GM21526 (cell line): ENCODE results near the gene FOXP3.

Experiments
- ATAC-seq: cut with Tn5 transposase; IDR thresholded peaks from one replicate; pipeline ENCODE4 v1.9.1; 2021; ENCODE audit warnings: moderate library complexity; ENCODE audit not compliant: unreplicated experiment, low FRiP score

Gene FOXP3

DNA sequence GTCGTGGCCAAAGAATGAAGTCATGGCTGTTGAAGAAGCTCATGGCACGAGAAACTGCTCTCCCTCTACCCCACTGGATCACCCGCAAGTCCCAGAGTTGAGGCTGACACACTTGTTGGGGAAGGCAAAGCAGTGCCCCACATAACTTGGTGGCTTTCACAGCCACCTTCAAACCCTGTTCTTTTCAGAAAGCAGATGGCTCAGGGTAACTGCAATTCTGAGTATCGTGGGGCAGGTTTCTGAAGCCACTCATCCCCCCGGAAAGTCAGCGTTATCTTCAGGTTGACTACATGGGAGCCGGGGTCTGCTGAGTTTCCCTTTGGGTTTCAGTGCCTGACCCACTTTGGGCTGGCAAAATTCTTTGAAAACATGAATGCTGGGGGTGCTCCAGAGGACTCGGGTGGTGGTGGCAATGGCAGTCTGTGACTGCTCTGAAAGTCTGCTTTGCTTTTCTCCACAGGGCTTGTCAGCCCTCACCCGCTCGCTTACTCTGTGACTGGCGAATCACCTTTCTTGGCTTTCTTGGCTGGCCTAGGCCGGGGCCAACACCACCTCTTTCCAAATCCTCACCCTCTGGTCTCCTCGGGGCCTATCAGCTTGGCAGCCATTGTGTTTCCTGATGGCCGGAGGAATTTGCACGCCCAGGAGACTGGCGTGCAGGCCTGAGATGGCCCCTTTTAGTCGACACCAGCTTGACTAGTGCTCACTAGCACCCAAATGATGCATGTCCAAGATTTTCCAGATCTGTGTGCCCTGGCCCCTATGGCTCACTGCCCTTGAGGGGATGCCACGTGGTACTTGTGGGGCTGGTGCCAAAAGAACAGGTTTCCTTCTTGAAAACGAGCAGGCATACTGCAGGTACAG, 12.4 kb upstream of the FOXP3 start:
- ATAC-seq, result no peak

DNA sequence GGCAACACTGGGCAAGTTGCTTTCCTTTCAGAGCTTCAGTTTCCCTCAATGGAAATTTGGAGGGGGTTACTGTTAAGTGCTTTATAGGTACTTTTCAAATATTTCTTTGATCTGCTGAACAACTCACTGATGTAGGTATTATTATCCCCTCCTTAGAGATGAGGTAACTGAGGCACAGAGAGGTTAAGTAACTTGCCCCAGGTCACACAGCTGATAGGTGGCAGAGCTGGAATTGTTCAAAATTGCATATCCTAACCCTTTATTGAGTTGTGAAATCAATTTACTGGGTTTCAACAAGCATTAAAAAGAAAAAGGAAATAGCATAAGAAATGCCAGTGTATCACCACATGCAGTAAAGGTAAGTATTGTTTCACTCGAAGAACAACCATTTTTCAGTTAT, 11.7 kb upstream of the FOXP3 start:
- no peak for ATAC-seq

DNA sequence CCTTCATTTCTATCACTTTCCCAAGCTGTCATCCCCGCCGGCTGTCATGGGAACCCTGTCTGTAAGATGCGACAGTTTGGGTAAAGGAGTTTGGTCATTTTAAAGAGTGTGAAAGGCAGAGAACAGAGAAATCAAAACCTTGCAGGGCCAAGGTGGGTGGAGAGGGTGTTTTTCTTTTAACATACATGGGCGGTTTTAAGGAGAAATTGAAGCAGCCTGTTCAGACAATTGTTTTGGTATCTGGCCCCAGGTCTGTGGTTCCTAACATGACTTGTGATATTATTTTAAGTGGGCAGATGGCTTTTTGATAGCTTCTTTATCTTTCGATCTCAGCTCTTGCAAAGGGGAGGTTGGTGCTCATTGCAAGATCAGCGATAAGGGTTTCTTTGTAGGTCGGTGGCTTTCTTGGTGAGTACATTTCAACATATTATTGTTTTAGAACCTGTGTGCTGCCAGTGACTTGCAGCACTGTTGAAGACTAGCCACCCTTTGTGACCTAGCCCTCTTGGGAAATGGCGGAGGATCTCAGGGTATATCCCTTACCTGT, 8.7 kb upstream of the FOXP3 start:
- ATAC-seq, result no peak

DNA sequence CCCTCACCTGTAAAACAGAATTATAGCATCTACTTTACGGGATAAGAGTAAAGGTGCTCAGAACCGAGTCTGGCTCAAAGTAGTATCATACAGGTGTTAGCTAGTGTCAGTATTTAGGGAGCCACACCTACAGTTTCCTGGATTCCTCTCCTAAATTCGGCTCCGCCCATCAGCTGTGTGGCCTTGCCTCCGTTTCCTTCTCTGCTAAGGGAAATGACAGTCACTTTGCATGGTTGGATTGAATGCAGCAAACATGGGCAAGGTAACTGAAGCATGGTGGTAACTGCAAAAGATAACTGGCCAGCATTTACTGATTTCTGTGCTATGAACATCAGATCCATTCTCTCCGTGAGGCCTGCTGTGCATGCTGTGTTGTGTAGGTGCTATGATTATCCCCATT, 7.9 kb upstream of the FOXP3 start:
- ATAC-seq, result no peak

DNA sequence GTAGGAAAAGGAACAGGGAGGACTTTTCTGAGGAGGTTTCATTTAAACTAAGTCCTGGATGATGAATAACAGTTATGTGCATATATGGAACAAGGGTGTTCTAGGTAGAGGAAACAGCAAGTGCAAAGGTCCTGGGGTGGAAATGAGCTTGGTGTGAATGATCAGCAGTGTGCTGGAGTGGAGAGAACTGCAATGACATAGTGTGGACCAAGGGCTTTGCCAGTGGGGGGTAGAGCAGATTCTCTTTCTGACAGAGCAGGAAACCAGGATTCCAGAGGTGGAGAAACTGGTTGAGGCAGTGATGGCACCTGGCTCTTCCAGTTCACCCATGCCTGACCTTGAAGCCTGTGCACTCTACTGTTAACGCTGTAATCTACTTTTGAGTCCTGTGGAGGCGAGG, 6.8 kb upstream of the FOXP3 start:
- no peak for ATAC-seq

DNA sequence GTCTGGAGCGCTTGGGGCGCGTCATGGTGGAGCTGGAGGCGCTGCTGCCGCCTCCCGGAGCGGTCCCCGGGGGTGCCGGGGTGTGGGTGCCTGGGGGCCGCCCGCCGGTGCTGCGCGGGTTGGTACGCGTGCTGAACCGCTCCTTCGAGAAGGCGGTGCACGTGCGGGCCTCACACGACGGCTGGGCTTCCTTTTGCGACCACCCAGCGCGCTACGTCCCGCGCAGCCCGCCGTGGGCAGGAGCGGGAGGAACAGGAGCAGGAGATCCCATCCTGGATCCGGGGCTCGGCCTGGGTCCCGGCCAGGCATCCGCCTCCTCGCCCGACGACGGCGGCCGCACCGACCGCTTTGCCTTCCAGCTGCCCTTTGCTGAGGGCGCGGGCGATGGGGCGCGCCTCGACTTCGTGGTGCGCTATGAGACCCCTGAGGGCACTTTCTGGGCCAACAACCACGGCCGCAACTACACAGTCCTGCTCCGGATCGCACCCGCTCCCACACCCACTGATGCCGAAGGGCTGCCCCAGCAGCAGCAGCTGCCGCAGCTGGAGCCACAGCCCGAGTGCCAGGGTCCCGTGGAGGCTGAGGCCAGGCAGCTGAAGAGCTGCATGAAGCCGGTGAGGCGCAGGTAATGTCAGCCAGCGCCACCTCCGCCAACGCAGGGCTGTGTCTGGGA, 5.9 kb upstream of the FOXP3 start:
- no peak for ATAC-seq

DNA sequence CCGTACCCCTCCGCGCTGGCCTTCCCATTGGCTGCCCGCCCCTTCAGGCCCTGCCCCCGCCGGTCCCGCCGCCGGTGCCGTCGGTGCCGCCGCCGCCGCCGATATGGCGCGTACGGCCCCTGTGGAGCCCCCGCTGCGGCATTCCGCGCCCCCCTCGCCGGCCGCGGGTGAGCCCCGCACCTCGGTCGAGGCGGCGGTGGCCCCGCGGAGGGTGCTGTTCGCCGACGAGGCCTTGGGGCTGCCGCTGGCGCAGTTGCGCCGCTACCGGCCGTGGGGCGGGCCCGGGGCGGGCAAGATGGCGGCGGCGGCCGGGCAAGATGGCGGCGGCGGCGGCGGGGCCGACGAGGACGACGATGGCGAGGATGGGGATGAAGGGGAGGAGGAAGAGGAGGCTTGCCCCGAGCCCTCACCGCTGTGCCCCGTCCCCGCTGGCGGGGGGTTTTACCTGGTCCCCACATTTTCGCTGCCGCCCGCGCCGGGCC, 5.3 kb upstream of the FOXP3 start, which contains the start of gene PPP1R3F:
Gene PPP1R3F, plus strand, starts transcription at position 27 of the 482 bp plus-strand sequence. Its CDS starts 77 bp downstream, at position 104.
- peak; percentile 12 for ATAC-seq

DNA sequence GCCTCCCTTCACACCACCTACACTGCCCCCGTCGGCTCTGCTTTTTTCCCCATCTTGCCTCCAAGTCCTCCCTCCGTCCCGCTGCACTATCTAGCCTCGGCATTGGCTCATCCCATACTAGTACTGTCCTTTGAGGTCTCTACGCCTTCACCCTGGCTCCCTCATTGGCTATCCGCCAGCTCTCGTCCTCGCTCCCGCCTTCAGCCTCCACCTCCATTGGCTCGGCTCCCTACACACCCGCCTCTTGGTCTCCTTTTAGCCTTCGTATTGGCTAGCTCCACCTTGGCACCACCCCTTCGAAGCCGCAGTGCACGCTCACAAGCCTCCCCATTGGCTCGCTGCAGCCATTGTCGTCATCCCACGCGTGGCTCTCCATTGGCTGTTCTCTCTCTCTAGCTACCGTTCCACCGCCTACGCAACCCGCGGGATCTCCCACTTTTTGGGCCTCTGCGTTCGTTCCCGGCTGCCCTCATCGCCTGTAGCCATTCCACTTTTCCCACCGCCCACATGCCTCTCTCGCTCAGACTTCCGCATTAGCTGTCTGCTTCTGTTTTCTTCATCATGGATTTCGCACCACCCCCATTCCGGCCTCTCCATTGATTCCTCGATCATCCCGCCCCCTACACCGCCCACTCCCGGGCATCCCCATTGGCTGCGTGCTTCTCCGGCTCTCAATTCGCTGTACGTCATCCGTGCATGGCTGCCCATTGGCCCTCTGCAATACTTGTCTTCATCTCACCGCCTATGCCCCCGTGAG, 4.7 kb upstream of the FOXP3 start:
- ATAC-seq, result peak; percentile 80

DNA sequence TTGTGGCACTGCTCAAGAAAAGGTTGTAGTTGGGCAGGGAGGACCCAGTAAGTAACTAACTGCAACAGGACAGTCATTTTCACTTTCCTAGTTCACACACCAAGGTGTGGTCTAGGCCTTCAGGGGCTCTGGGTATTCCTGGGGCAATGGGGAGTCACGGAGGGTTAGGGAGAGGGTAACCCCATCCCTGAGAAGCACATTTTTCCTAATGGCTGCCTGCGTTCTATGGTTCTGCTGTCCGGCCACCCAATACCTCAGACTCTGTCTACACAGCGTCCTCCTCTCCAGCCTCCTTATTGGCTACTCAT, 4.1 kb upstream of the FOXP3 start:
- ATAC-seq, result no peak

DNA sequence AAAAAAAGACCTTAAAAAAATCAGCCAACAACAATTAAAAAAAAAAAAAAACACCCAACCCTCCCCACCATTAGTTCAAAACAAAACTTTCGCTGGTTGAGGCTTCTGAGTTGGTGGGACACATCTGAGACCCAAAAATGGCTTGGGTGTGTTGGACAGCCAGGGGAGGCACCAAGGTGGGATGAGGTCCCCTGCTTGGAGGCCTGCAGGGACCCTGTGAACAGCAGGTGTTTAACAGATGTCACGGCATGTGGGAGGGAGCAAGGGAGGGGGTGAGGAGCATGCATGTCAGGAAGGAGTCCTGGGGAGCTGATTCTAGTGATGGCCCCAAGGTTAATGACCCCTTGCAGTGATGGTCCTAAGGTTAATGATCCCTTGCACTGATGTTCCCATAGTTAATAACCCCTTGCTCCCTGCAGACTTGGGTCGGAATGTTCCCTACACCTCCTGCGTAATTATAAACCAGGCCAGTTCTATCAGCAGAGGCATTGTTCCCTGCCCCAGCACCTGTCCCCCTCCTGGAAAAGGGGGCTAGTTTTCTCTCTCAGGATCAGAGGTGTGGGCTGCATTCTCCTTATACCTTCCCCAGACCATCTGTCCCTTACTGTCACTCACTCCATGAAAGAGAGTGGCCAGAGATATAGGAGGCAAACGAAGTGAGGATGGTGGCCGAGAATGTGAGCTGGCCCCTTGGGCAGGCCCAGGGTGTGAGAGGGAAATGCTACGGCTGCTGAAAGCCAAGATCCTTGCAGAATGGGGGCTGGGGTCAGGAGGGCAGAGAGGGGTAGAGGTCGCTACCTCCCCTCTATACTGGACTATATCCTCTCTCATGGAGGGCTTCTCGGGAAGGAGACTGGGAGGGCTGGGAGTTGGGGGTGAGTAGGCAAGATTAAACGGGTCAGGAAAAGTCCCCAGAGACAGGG, 2.3 kb upstream of the FOXP3 start:
- ATAC-seq, result no peak

DNA sequence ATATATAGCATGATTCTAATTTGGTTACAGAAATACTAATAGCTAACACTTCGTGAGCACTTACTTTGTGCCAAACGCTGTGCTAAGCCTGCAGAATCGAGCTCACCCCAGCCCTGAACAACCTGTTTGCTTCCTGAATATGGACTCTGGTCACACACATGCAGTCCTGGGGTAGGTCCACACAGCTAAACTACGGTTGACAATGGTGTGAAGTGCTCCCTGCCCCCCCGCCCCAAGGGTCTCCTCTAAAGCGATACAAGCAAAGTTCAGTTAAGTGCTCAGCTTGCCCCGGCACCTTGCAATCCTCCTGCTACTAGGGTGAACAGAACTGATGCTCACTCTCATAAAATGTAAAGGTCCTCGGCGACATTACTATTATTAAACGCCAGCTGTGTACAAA, 879 bp downstream of the FOXP3 start:
- no peak for ATAC-seq

DNA sequence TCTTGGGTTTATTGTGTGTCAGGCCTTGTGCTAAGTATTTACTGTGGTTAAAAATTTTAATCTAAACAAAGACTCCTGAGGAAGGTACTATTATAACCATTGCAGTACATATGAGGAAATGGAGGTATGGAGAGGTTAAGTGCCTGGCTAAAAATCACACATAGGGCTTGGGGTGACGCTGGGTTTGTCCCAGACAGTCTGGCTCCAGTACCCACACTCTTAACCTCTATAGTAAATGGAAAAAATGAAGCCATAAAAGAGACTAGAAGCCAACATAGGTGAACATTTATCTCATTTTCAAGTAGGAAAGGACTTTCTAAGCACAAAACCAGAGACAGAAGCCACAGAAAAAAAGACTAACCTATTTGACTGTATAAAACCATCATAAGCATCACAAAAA, 1.9 kb downstream of the FOXP3 start:
- no peak for ATAC-seq

DNA sequence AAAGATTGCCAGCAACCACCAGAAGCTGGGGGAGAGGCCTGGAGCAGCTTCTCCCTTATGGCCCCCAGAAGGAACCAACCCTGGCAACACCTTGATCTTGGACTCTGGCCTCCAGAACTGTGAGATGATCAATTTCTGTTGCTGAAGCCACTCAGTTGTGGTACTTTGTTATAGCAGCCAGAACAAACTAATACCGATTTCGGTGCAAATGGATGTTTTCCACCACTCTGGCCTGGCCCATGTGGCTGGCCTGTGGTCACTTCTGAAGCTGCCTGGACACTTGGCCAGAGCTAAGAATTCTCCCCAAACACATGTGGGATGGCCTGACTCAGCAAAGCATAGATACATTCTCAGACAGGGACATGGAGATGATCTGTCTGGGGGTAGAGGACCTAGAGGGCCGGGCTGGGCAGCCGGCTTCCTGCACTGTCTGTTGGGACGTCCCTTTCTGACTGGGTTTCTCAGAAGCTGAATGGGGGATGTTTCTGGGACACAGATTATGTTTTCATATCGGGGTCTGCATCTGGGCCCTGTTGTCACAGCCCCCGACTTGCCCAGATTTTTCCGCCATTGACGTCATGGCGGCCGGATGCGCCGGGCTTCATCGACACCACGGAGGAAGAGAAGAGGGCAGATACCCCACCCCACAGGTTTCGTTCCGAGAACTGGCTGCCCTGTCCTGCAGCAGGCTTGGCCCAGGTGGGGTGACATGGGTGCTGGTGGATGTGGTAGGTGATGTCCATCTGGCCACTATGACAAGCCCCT, 4.1 kb downstream of the FOXP3 start:
- ATAC-seq, result no peak

DNA sequence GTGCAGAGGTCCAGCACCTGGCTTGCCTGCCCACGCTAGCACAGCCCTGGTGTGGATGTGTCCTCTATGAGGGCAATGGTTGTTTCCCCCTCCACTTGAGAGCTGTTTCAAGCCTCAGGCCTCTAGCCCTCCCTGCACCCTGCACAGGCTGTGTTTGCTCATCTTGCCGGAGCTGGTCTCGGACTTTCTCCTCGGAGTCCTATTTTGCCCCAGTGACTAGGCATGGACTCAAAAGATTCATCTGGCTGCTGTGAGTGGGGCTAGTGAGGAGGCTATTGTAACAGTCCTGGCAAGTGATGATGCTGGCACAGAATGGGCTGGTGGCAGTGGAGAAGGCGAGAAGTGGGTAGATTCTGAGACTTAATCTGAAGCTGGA, 5.8 kb downstream of the FOXP3 start:
- ATAC-seq, result no peak

DNA sequence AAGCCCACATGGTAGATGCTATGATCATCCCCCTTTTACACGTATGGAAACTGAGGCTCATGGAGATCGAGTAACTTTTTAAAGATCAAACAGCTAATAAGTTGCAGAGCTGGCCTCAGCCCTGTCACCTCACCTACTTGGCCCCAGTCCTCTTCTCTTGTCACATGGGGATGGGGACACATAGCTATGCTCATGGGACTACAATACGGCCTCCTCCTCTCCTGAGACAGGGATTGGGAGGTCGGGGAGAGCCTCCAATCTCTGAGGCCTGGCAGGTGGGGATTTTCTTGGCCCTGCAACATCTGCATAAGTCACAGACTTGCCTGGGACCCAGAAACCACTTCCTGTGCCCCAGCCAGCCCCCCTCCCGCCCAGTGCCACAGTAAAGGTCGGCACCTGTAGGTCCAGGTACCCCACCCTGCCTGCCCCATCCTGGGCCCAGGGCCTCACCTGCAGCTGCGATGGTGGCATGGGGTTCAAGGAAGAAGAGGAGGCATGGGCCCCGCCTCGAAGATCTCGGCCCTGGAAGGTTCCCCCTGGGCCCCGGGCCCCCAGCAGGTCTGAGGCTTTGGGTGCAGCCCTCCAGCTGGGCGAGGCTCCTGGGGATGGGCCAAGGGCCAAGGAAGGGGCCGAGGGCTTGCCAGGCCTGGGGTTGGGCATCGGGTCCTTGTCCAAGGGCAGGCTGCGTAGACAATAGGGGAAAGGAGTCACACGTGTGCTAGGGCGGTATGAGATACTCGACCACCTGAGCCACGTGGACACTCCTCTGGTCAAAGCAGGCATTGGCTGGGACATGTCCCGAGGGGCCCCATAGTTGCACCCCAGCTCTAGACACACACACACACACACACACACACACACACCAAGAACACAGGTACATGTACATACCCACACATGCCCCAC, 6.4 kb downstream of the FOXP3 start:
- no peak for ATAC-seq

DNA sequence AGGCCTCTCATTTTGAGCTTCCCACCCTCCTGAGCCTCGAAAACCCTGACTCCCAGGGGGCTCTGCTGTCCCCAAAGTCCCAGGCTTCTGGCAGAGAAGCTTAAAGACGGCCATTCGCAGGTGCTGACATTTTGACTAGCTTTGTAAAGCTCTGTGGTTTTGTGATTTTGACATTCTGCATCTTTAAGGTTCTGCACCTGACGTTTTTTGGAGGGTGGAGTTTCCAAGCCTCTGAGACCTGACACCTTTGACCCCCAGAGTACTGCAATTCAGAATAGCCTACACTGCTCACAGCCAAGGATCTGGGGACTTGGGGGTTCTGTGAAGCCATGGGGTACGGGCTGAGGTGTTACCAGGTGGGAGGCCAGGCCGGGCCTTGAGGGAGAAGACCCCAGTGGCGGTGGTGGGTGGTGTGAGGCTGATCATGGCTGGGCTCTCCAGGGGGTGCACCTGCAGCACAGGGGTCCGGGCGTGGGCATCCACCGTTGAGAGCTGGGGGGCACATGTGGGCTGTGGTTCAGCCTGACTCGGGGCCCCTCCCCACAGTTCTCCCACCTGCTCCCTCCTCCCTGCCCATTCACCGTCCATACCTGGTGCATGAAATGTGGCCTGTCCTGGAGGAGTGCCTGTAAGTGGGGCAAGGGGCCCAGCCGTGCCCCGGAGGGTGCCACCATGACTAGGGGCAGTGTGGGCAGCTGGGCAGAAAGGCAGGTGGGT, 7.3 kb downstream of the FOXP3 start:
- no peak for ATAC-seq

DNA sequence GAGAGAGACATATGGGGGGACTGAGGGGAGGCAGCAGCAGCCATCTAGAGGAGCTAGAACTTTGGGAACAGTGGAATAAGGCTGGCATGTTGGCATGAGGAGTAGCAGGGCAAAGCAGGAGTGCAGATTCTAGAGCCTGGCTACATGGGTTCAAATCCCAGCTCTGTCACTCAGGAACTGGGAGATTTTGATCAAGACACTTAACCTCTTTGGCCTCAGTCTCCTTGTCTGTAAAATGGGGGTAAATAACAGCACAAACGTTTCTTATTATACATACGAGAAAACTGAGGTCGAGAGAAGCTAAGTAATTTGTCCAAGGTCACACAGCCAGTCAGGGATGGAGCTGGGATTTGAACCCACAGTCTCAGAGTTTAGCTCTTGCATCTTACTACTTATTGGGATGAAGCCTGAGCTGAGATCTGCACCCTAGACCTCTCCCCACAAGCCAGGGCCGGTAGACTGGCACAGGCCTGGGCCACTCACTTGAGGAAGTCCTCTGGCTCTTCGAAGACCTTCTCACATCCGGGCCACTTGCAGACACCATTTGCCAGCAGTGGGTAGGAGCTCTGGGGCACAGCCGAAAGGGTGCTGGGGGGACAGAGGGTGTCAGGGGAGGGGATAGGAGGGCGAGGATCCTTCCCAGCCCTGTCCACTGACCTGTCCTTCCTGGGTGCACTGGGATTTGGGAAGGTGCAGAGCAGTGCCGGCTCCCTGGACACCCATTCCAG, 8.1 kb downstream of the FOXP3 start:
- ATAC-seq, result no peak
